Thyroid gland (tissue), 4 donors: Measurements from ENCODE around the gene ZNF821. TPM values are rescaled to one million over a fixed set of nuclear protein-coding genes. Genes with fewer than 3 reads are reported as not detected.

Experiments
- DNase-seq, 2 donors: peaks; one replicate each; pipeline ENCODE4 v3.0.0-alpha.2; 2019
- H3K27ac ChIP-seq, 3 donors: fragments of 200-600 bp; sonication (generic); 1 replicate in 2 of 3; 2 replicates in 1 of 3; pipeline ENCODE4 v1.5.1; 2016 to 2019; ENCODE audit warnings: mild to moderate bottlenecking in 1 of 3, moderate library complexity in 1 of 3
- H3K27me3 ChIP-seq: fragments of 200-600 bp; sonication (generic); one replicate; pipeline ENCODE4 v1.5.1; 2019
- H3K36me3 ChIP-seq, 2 donors: fragments of 200-600 bp; sonication (generic); one replicate each; pipeline ENCODE4 v1.5.1; 2016 to 2019
- H3K4me1 ChIP-seq, 2 donors: fragments of 200-600 bp; sonication (generic); one replicate each; pipeline ENCODE4 v1.5.1; 2017 to 2019
- H3K4me3 ChIP-seq, 3 donors: fragments of 200-600 bp; sonication (generic); replicated peaks in 1 of 3; 1 replicate in 2 of 3; 2 replicates in 1 of 3; pipeline ENCODE4 v1.5.1; 2016; ENCODE audit warnings: mild to moderate bottlenecking in 1 of 3
- H3K9me3 ChIP-seq: fragments of 200-600 bp; sonication (generic); one replicate; pipeline ENCODE4 v1.5.1; 2017
- CTCF ChIP-seq, 6 experiments: fragments of 200-600 bp in 3 of 6; fragments of 450-650 bp in 3 of 6; sonication (generic) in 3 of 6; IDR thresholded peaks; one replicate each; pipeline ENCODE4 v1.5.1; 2016 to 2019; ENCODE audit warnings: antibody characterized with exemption in 6 of 6, mild to moderate bottlenecking in 2 of 6, inconsistent platforms in 1 of 6, moderate library complexity in 1 of 6
- POLR2A ChIP-seq, 2 donors: fragments of 450-650 bp; IDR thresholded peaks; one replicate each; pipeline ENCODE4 v1.6.1; 2017; ENCODE audit warnings: antibody characterized with exemption in 2 of 2, mild to moderate bottlenecking in 2 of 2, moderate library complexity in 1 of 2
- WGBS, 2 donors: methylation state at CpG; one replicate each; pipeline ENCODE4 v1.1.5; 2017; 5-methylcytosine and 5-hydroxymethylcytosine counted together
- intact Hi-C: fragments of 100-400 bp; cut with DNase I; formaldehyde crosslinking; loops from one replicate; pipeline ENCODE4 v1.15.1; 2023
- total RNA-seq, 4 donors: library from RNA; depleted of rRNA; stranded (reverse); fragments of >200 nt; gene quantifications; one replicate each; pipeline ENCODE4 v1.2.3, GENCODE V29; 2016

ZNF821 gene
- total RNA-seq, 4 donors from 2014 or later, result 7.9 to 17.8 (median 11.6) TPM

- H3K4me1 ChIP-seq, result peaks cover 6 to 10% of the 10 kb centered on the region in 2 donors
- TF ChIP-seq POLR2A (IDR thresholded peaks at IDR 0.05) (no peak), CTCF (IDR thresholded peaks at IDR 0.05) (no peak)
- no peak for DNase-seq
- no peaks in the 10 kb centered on the region for H3K27me3 ChIP-seq
- H3K4me3 ChIP-seq, result no peak overlapping the region
- intact Hi-C loops, result no loop called here
- H3K36me3 ChIP-seq, result peaks cover 32 to 34% of the 10 kb centered on the region in 2 donors
- no peaks in the 10 kb centered on the region for H3K9me3 ChIP-seq
- H3K27ac ChIP-seq, result no peak overlapping the region
- WGBS, 2 donors, result 90 to 92% methylated on average over 8 of the region's 8 CpGs
These were observed 32.2 kb downstream of the ZNF821 start for GRCh38 chr16:71851746-71852145.

GRCh38 chr16:71848622-71849021 is 35.4 kb downstream of the ZNF821 start:
- H3K9me3 ChIP-seq, result no peaks in the 10 kb centered on the region
- TF ChIP-seq CTCF (IDR thresholded peaks at IDR 0.05), result no peak
- TF ChIP-seq POLR2A (IDR thresholded peaks at IDR 0.05), result no peak
- peaks cover 27 to 34% of the 10 kb centered on the region in 2 donors for H3K36me3 ChIP-seq
- H3K4me3 ChIP-seq, result no peak overlapping the region
- 85 to 89% methylated on average over 6 of the region's 6 CpGs for WGBS, 2 donors
- no peaks in the 10 kb centered on the region for H3K27me3 ChIP-seq
- H3K27ac ChIP-seq, result no peak overlapping the region
- peaks cover 9 to 11% of the 10 kb centered on the region in 2 donors for H3K4me1 ChIP-seq
- intact Hi-C loops, result no loop called here
- DNase-seq, result no peak

GRCh38 chr16:71847096-71847495 is 36.9 kb downstream of the ZNF821 start:
- WGBS, 2 donors, result 54 to 62% methylated on average over 3 of the region's 3 CpGs
- no peak overlapping the region for H3K27ac ChIP-seq
- peaks cover 27 to 34% of the 10 kb centered on the region in 2 donors for H3K36me3 ChIP-seq
- H3K4me3 ChIP-seq, result no peak overlapping the region
- no peaks in the 10 kb centered on the region for H3K9me3 ChIP-seq
- H3K27me3 ChIP-seq, result no peaks in the 10 kb centered on the region
- H3K4me1 ChIP-seq, result peaks cover 9 to 11% of the 10 kb centered on the region in 2 donors
- TF ChIP-seq CTCF (IDR thresholded peaks at IDR 0.05) (no peak), POLR2A (IDR thresholded peaks at IDR 0.05) (no peak)
- no peak for DNase-seq
- intact Hi-C loops, result no loop called here

GRCh38 chr16:71846431-71846830 is 37.6 kb downstream of the ZNF821 start:
- WGBS, 2 donors, result 0 to 1% methylated on average over 17 to 20 of the region's 20 CpGs
- Histone ChIP-seq H3K4me3 (peak overlapping the region; percentile 92 to 98 (median 98)), H3K27ac (peak overlapping the region in 2 of 3 donors; percentile 94 to 95), H3K36me3 (peaks cover 23 to 31% of the 10 kb centered on the region in 2 donors), H3K9me3 (no peaks in the 10 kb centered on the region), H3K27me3 (no peaks in the 10 kb centered on the region), H3K4me1 (peaks cover 11 to 12% of the 10 kb centered on the region in 2 donors)
- DNase-seq, result peak; percentile 29 to 39
- intact Hi-C loops, result no loop called here
- TF ChIP-seq POLR2A (IDR thresholded peaks at IDR 0.05) (no peak), CTCF (IDR thresholded peaks at IDR 0.05) (no peak)

- peak within 1 kb of the TSS; percentile 93 to 95 (median 94) for H3K27ac ChIP-seq
- TF ChIP-seq POLR2A (IDR thresholded peaks at IDR 0.05), result peak; percentile 39 to 90
- peak in 1 of 6 experiments; percentile 18 for TF ChIP-seq CTCF (IDR thresholded peaks at IDR 0.05)
- H3K4me3 ChIP-seq, result peak within 1 kb of the TSS; percentile 92 to 98 (median 98)
- no peaks in the 10 kb centered on the region for H3K27me3 ChIP-seq
- DNase-seq, result peak; percentile 88 to 91
- WGBS, 2 donors, result 0 to 1% methylated on average over 23 to 43 of the region's 62 CpGs
- intact Hi-C loops, result no loop called here
- H3K9me3 ChIP-seq, result no peaks in the 10 kb centered on the region
- peaks cover 17 to 25% of the 10 kb centered on the region in 2 donors for H3K36me3 ChIP-seq
- peaks cover 11 to 12% of the 10 kb centered on the region in 2 donors for H3K4me1 ChIP-seq
These were observed 38.1 kb downstream of the ZNF821 start, which contains the start of gene ATXN1L for GRCh38 chr16:71845639-71846430. Gene ATXN1L, plus strand, starts transcription at chr16:71845976. Its CDS starts 3,765 bp downstream, at chr16:71849741.
